H1 (cell line): ENCODE data around the gene MLYCD. TPM values are rescaled to one million over a fixed set of nuclear protein-coding genes. Genes with fewer than 3 reads are reported as not detected.

ENCODE experiments used
- USF2 ChIP-seq: IDR thresholded peaks from 2 replicates; pipeline ENCODE4 v1.6.1; 2011; ENCODE audit warnings: low read length, improper control_type of control experiment
- polyA plus RNA-seq, 7 experiments: library from polyadenylated mRNA; depleted of rRNA in 3 of 7; stranded (reverse) in 5 of 7; unstranded in 2 of 7; fragments of >200 nt in 5 of 7; fragments of 200-250 nt in 2 of 7; gene quantifications; 1 replicate in 5 of 7; 2 replicates in 1 of 7; 4 replicates in 1 of 7; pipeline versions ENCODE4 v1.2.1 to v1.2.3, GENCODE V29; 2011 to 2013; ENCODE audit warnings: missing spikeins in 2 of 7, mixed read lengths in 2 of 7
- total RNA-seq: library from RNA; stranded (reverse); fragmentation: NEBNext Ultra II Directional; extraction: Animal tissue kit (Norgen Biotek cat#: 25700); gene quantifications from 2 replicates; pipeline ENCODE4 v1.2.1, GENCODE V29; 2021

The MLYCD gene
- total and polyA plus RNA-seq, 2 of the 8 experiments (the other 6 are each of a cell fraction or from before 2014, with no cell fraction given), result 3.7 to 7.0 TPM

GRCh38 chr16:83973581-83974385, 74.9 kb downstream of the MLYCD start (continued):
- no peak for TF ChIP-seq USF2
